Measurements from ENCODE around the gene PTPN5.

Gene PTPN5

GRCh38 chr11:18726040-18726439 is 65.6 kb downstream of the PTPN5 start, which contains the start of gene IGSF22:
IGSF22 (minus strand) TSS chr11:18726188; CDS start chr11:18724236, 1,952 bp downstream.
- no peak for DNase-seq (ENCODE audit: low read depth)
- no peak within 1 kb of the TSS for H3K4me3 ChIP-seq (replicated peaks; ENCODE audit: low read depth, low read length)
- TF ChIP-seq, protein P1, sequence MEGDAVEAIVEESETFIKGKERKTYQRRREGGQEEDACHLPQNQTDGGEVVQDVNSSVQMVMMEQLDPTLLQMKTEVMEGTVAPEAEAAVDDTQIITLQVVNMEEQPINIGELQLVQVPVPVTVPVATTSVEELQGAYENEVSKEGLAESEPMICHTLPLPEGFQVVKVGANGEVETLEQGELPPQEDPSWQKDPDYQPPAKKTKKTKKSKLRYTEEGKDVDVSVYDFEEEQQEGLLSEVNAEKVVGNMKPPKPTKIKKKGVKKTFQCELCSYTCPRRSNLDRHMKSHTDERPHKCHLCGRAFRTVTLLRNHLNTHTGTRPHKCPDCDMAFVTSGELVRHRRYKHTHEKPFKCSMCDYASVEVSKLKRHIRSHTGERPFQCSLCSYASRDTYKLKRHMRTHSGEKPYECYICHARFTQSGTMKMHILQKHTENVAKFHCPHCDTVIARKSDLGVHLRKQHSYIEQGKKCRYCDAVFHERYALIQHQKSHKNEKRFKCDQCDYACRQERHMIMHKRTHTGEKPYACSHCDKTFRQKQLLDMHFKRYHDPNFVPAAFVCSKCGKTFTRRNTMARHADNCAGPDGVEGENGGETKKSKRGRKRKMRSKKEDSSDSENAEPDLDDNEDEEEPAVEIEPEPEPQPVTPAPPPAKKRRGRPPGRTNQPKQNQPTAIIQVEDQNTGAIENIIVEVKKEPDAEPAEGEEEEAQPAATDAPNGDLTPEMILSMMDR (IDR thresholded peaks at IDR 0.05; ENCODE audit: low read length, missing control alignments) = no peak

DNA sequence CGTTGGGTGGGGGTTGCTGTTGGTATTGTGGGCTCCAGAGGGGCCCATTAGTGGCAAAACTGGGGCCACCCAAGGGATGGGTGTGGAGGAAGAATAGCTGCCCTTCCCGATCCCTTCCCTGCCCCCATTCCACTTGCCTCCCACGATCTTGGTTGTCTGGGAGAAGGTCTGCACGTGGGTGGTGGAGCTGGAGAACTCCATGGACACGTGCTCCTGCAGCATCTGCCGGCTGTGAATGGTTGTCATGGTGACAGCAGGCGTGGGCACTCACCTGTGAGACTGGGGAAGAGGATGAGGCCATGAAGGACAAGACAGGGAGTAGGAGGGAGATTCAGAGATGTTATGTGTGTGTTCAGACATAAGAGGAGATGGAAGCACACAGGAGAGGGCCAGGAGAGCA is 67.6 kb downstream of the PTPN5 start:
- no peak for DNase-seq (ENCODE audit: low read depth)
- TF ChIP-seq, protein P1 (IDR thresholded peaks at IDR 0.05; ENCODE audit: low read length, missing control alignments) = no peak
- H3K4me3 ChIP-seq (replicated peaks; ENCODE audit: low read depth, low read length) = no peak overlapping the region

GRCh38 chr11:18722293-18722637 is 69.3 kb downstream of the PTPN5 start:
- DNase-seq (ENCODE audit: low read depth) = no peak
- TF ChIP-seq, protein P1 (IDR thresholded peaks at IDR 0.05; ENCODE audit: low read length, missing control alignments) = no peak
- H3K4me3 ChIP-seq (replicated peaks; ENCODE audit: low read depth, low read length) = no peak overlapping the region

- DNase-seq (ENCODE audit: low read depth) = peak; percentile 54
- TF ChIP-seq, protein P1 (IDR thresholded peaks at IDR 0.05; ENCODE audit: low read length, missing control alignments) = peak; percentile 77
- peak overlapping the region; percentile 62 for H3K4me3 ChIP-seq (replicated peaks; ENCODE audit: low read depth, low read length)
These were observed 69.9 kb downstream of the PTPN5 start for GRCh38 chr11:18721561-18722292.

- TF ChIP-seq, protein P1 (IDR thresholded peaks at IDR 0.05; ENCODE audit: low read length, missing control alignments) = no peak
- peak; percentile 61 for DNase-seq (ENCODE audit: low read depth)
- peak overlapping the region; percentile 62 for H3K4me3 ChIP-seq (replicated peaks; ENCODE audit: low read depth, low read length)
These were observed 70.6 kb downstream of the PTPN5 start for GRCh38 chr11:18720808-18721560.

DNA sequence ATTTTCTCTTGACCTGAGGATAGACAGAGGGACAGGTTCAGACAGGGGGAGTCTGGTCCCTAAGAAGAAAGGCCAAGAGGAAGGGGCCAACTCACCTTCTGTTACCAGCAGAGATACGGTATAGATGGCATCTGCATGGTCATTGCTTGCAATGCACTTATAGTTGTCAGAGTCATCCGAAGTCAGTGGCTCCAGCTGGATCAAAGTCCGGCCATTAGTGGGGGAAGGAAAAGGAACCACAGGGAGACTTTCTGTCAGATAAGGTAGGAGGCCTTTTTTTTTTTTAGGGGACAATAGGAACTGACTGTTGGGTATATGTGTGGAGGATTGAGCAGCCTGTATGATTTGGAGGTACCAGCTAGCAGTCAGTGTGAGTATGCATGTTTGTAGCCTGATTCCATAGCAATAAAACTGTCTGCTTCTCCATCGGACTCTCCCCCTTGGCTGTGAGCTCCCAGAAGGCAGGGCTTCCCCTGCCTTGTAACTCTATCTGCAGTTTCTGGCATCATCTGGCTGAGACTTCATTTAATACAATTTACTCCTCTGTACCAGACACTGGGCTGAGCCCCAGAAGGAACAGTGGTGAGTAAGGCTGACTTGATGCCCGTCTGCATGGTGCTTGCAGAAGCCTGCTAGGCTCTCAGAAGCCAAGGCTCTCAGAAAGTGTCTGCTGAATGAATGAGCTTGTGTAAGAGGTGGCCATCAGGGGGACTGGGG is 71.3 kb downstream of the PTPN5 start:
- no peak for DNase-seq (ENCODE audit: low read depth)
- peak overlapping the region; percentile 62 for H3K4me3 ChIP-seq (replicated peaks; ENCODE audit: low read depth, low read length)
- TF ChIP-seq, protein P1 (IDR thresholded peaks at IDR 0.05; ENCODE audit: low read length, missing control alignments) = no peak

Data from fibroblast of pulmonary artery (primary cell).